Ishikawa (cell line): ENCODE results near the gene CDK19.

Experiments used
- CEBPB ChIP-seq: IDR thresholded peaks from 2 replicates; pipeline ENCODE4 v1.6.1; 2012
- CREB1 ChIP-seq: IDR thresholded peaks from 2 replicates; pipeline ENCODE4 v1.6.1; 2012; ENCODE audit warnings: low read depth
- EGR1 ChIP-seq: IDR thresholded peaks from 2 replicates; pipeline ENCODE4 v1.6.1; 2012
- EP300 ChIP-seq: IDR thresholded peaks from 2 replicates; pipeline ENCODE4 v1.6.1; 2012; ENCODE audit warnings: borderline replicate concordance
- FOXM1 ChIP-seq: IDR thresholded peaks from 2 replicates; pipeline ENCODE4 v1.6.1; 2012; ENCODE audit warnings: low read depth, borderline replicate concordance
- NFIC ChIP-seq: IDR thresholded peaks from 2 replicates; pipeline ENCODE4 v1.6.1; 2012
- RAD21 ChIP-seq: IDR thresholded peaks from 2 replicates; pipeline ENCODE4 v1.6.1; 2012; ENCODE audit warnings: low read depth
- TAF1 ChIP-seq: IDR thresholded peaks from 2 replicates; pipeline ENCODE4 v1.6.1; 2012; ENCODE audit warnings: low read depth, mild to moderate bottlenecking
- TCF12 ChIP-seq: IDR thresholded peaks from 2 replicates; pipeline ENCODE4 v1.6.1; 2012; ENCODE audit warnings: low read depth
- TEAD4 ChIP-seq: IDR thresholded peaks from 2 replicates; pipeline ENCODE4 v1.6.1; 2012
- YY1 ChIP-seq: IDR thresholded peaks from 2 replicates; pipeline ENCODE4 v1.6.1; 2012; ENCODE audit warnings: low read depth
- ZBTB7A ChIP-seq: IDR thresholded peaks from 2 replicates; pipeline ENCODE4 v1.6.1; 2012; ENCODE audit warnings: low read depth
- TF ChIP-seq, protein P1 (sequence below): IDR thresholded peaks from 2 replicates; pipeline ENCODE4 v1.6.1; 2012; ENCODE audit warnings: low read depth, mild to moderate bottlenecking
- TF ChIP-seq, protein P2 (sequence below): IDR thresholded peaks from 2 replicates; pipeline ENCODE4 v1.6.1; 2012
- TF ChIP-seq, protein P3 (sequence below): IDR thresholded peaks from 2 replicates; pipeline ENCODE4 v1.6.1; 2012

Gene CDK19

DNA sequence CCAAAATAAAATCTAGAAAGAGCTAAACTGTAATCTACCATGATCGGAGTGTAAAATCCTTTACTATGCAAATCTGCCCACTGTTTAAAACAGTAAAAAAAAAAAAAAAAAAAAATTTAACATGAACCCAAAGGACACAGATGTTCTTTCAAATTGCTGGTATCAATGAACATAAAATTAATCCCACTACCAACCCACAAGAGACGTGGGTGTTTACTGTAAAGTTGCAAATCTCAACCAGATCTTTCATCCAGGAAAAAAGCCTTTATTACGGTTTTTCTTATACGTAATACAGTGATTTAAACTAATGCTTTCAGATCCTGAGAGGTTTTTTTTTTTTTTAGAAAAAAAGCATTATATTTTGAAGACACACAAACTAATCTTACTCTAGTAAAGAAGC is 2.5 kb downstream of the CDK19 start:
- TF ChIP-seq ZBTB7A (no peak), NFIC (no peak)
- TF ChIP-seq, protein P1, sequence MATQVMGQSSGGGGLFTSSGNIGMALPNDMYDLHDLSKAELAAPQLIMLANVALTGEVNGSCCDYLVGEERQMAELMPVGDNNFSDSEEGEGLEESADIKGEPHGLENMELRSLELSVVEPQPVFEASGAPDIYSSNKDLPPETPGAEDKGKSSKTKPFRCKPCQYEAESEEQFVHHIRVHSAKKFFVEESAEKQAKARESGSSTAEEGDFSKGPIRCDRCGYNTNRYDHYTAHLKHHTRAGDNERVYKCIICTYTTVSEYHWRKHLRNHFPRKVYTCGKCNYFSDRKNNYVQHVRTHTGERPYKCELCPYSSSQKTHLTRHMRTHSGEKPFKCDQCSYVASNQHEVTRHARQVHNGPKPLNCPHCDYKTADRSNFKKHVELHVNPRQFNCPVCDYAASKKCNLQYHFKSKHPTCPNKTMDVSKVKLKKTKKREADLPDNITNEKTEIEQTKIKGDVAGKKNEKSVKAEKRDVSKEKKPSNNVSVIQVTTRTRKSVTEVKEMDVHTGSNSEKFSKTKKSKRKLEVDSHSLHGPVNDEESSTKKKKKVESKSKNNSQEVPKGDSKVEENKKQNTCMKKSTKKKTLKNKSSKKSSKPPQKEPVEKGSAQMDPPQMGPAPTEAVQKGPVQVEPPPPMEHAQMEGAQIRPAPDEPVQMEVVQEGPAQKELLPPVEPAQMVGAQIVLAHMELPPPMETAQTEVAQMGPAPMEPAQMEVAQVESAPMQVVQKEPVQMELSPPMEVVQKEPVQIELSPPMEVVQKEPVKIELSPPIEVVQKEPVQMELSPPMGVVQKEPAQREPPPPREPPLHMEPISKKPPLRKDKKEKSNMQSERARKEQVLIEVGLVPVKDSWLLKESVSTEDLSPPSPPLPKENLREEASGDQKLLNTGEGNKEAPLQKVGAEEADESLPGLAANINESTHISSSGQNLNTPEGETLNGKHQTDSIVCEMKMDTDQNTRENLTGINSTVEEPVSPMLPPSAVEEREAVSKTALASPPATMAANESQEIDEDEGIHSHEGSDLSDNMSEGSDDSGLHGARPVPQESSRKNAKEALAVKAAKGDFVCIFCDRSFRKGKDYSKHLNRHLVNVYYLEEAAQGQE, result no peak

DNA sequence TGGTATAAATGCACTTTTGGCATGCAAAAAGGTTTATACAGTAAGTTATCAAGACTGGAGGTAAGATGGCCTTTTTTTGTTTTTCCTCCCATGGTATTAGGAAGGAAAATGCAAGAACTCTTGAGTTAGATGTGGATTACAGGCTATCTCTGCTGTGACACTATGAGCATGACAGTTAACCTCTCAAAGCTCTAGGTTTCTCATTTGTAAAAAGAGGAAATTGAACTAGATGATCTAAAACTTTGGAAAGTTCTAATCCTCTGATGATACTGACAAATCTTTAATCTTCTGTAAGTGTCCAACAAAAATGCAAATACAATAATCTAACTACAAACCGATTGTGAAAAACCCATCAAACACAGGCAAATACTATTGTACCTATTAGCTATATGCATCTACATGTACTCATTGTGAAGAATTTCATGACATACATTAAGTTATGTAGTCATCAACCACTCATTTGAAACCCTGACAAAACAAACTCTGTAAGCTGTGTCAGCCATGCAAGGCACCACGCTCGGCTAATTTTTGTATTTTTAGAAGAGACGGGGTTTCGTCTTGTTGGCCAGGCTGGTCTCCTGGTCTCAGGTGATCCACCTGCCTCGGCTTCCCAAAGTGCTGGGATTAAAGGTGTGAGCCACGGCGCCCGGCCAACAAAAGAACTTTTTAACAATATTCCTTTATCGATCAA is 4.2 kb downstream of the CDK19 start:
- TF ChIP-seq TAF1, result no peak
- no peak for TF ChIP-seq TEAD4
- TF ChIP-seq, protein P1, result no peak

DNA sequence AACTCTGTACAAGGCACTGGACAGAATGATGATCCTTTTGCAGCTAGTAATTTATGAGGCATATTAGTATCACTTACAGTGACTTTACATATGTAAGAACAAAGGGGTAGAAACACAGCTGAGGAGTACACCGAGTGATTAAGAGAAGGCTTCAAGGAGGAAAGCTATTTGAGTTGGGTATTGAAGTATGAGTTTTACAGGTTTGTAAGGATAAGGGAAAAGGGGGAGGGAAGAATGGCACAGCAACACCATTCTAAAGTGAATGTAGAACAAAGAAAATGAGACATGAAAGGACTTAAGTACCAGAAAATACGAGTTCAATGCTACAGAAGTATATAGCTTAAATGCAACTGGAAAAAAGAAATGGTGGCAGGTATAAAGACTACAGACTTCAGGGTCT is 5.5 kb downstream of the CDK19 start:
- TF ChIP-seq EGR1, result no peak
- no peak for TF ChIP-seq CREB1
- no peak for TF ChIP-seq EP300
- TF ChIP-seq TEAD4, result no peak
- TF ChIP-seq YY1, result no peak
- TF ChIP-seq ZBTB7A, result no peak
- no peak for TF ChIP-seq CEBPB
- TF ChIP-seq TAF1, result no peak
- no peak for TF ChIP-seq NFIC
- TF ChIP-seq, protein P1, result no peak
- no peak for TF ChIP-seq TCF12
- TF ChIP-seq, protein P2, sequence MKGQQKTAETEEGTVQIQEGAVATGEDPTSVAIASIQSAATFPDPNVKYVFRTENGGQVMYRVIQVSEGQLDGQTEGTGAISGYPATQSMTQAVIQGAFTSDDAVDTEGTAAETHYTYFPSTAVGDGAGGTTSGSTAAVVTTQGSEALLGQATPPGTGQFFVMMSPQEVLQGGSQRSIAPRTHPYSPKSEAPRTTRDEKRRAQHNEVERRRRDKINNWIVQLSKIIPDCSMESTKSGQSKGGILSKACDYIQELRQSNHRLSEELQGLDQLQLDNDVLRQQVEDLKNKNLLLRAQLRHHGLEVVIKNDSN, result no peak
- TF ChIP-seq, protein P3, sequence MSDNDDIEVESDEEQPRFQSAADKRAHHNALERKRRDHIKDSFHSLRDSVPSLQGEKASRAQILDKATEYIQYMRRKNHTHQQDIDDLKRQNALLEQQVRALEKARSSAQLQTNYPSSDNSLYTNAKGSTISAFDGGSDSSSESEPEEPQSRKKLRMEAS, result no peak
- no peak for TF ChIP-seq RAD21
- TF ChIP-seq FOXM1, result no peak

DNA sequence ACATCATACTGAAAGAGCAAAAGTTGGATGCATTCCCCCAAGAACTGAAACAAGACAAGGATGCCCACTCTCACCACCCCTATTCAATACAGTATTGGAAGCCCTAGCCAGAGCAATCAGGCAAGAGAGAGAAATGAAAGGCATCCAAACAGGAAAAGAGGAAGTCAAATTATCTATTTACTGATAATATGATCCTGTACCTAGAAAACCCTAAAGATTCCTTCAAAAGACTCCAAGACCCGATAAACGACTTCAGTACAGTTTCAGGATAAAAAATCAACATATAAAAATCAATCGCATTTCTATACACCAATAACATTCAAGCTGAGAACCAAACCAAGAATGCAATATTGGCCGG is 14.5 kb downstream of the CDK19 start:
- TF ChIP-seq CEBPB (no peak), ZBTB7A (no peak), EP300 (no peak), EGR1 (no peak), YY1 (no peak), NFIC (no peak), RAD21 (no peak), TEAD4 (no peak), CREB1 (no peak), FOXM1 (no peak), TAF1 (no peak), TCF12 (no peak)
- TF ChIP-seq, protein P1, result no peak
- TF ChIP-seq, protein P2, result no peak
- TF ChIP-seq, protein P3, result no peak
